GM23248 (cell line): ENCODE data around the gene GPALPP1. TPM values are rescaled to one million over a fixed set of nuclear protein-coding genes. Genes with fewer than 3 reads are reported as not detected.

Experiments used
- DNase-seq: peaks from one replicate; pipeline ENCODE4 v3.0.0-alpha.2; 2015
- H2AFZ ChIP-seq: fragments of 200-600 bp; sonication (generic); 2 replicates; pipeline ENCODE4 v1.6.1; 2016; ENCODE audit warnings: antibody characterized with exemption
- H3F3A ChIP-seq: fragments of 200-600 bp; sonication (generic); 2 replicates; pipeline ENCODE4 v1.6.1; 2016; ENCODE audit warnings: mild to moderate bottlenecking, antibody characterized with exemption, mixed run types; ENCODE audit not compliant: insufficient read depth
- H3K27ac ChIP-seq: fragments of 200-600 bp; sonication (generic); 2 replicates; pipeline ENCODE4 v1.5.1; 2016; ENCODE audit warnings: mild to moderate bottlenecking
- H3K27me3 ChIP-seq: fragments of 200-600 bp; sonication (generic); replicated peaks from 2 replicates; pipeline ENCODE4 v1.6.1; 2016; ENCODE audit warnings: mild to moderate bottlenecking; ENCODE audit not compliant: insufficient read depth
- H3K36me3 ChIP-seq: fragments of 200-600 bp; sonication (generic); 2 replicates; pipeline ENCODE4 v1.6.1; 2016; ENCODE audit warnings: low read depth, mild to moderate bottlenecking
- H3K4me1 ChIP-seq: fragments of 200-600 bp; sonication (generic); 2 replicates; pipeline ENCODE4 v1.6.1; 2016; ENCODE audit warnings: mild to moderate bottlenecking; ENCODE audit not compliant: insufficient read depth
- H3K4me2 ChIP-seq: fragments of 200-600 bp; sonication (generic); one replicate; pipeline ENCODE4 v1.6.1; 2016; ENCODE audit warnings: mild to moderate bottlenecking; ENCODE audit not compliant: unreplicated experiment
- H3K4me3 ChIP-seq: fragments of 200-600 bp; sonication (generic); 2 replicates; pipeline ENCODE4 v1.5.1; 2016; ENCODE audit warnings: mild to moderate bottlenecking
- H3K79me2 ChIP-seq: fragments of 200-600 bp; sonication (generic); 2 replicates; pipeline ENCODE4 v1.6.1; 2016; ENCODE audit warnings: mild to moderate bottlenecking; ENCODE audit not compliant: insufficient read depth
- H3K9ac ChIP-seq: fragments of 200-600 bp; sonication (generic); 2 replicates; pipeline ENCODE4 v1.6.1; 2016; ENCODE audit warnings: mild to moderate bottlenecking
- H3K9me2 ChIP-seq: fragments of 200-600 bp; sonication (generic); 2 replicates; pipeline ENCODE4 v1.6.1; 2016; ENCODE audit warnings: mixed run types, mild to moderate bottlenecking, moderate library complexity; ENCODE audit not compliant: insufficient read depth
- H3K9me3 ChIP-seq: fragments of 200-600 bp; sonication (generic); one replicate; pipeline ENCODE4 v1.6.1; 2017; ENCODE audit warnings: low read depth
- H4K20me1 ChIP-seq: fragments of 200-600 bp; sonication (generic); 2 replicates; pipeline ENCODE4 v1.6.0; 2016; ENCODE audit not compliant: insufficient read depth
- EZH2 ChIP-seq: fragments of 200-600 bp; sonication (generic); IDR thresholded peaks from 2 replicates; pipeline ENCODE4 v1.6.1; 2018; ENCODE audit warnings: antibody characterized with exemption, mild to moderate bottlenecking; ENCODE audit not compliant: insufficient read depth, poor library complexity, severe bottlenecking
- EZH2phosphoT487 ChIP-seq: fragments of 200-600 bp; sonication (generic); IDR thresholded peaks from 2 replicates; pipeline ENCODE4 v1.6.1; 2018; ENCODE audit warnings: antibody characterized with exemption, moderate library complexity, mild to moderate bottlenecking, low read depth; ENCODE audit not compliant: insufficient read depth
- WGBS, 2 experiments: methylation state at CpG; one replicate each; pipeline ENCODE4 v1.1.6; 2015 to 2017; ENCODE audit warnings: low lambda C conversion rate in 2 of 2, low coverage in 1 of 2; ENCODE audit errors: missing lambda C conversion rate in 2 of 2; 5-methylcytosine and 5-hydroxymethylcytosine counted together
- in situ Hi-C: fragments of 300-500 bp; cut with MboI; formaldehyde crosslinking; loops from 2 replicates; pipeline ENCODE4 v1.15.0; 2020
- polyA plus RNA-seq: library from polyadenylated mRNA; unstranded; fragments of >200 nt; fragmentation: Nextera tagmentation; extraction: Ambion mirVana; gene quantifications from 2 replicates; pipeline ENCODE4 v1.2.1, GENCODE V29; 2016
- total RNA-seq: library from RNA; depleted of rRNA; stranded (reverse); fragments of >200 nt; shearing (Covaris generic); gene quantifications from 2 replicates; pipeline ENCODE4 v1.2.3, GENCODE V29; 2014

Gene GPALPP1
- total and polyA plus RNA-seq, 2 experiments from 2014 or later: 21.2 to 22.8 TPM

DNA sequence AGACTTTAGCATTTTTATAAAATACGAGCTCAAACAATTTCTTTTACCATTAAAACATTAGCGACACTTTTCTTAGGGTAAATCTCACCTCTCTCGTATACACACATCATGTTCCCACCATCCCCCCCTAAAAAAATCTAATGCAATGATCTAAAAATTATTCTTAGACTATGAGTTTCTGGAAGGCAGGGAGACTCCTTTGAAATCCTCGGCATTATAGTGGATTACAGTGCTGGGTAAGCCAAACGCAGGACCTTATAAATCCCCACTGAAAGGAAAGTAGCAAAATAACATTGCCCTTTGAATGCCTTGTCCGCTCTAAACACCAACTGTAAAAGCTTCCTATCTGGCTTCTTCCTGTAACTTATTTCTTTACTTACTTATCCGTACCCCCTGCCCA is 35.1 kb upstream of the GPALPP1 start:
- DNase-seq: no peak
- 98 to 99% methylated on average over 7 of the region's 7 CpGs for WGBS, 2 experiments
- no peak overlapping the region for H3K4me2 ChIP-seq
- no peak overlapping the region for H2AFZ ChIP-seq
- no peak overlapping the region for H3K4me3 ChIP-seq
- TF ChIP-seq EZH2phosphoT487 (no peak), EZH2 (no peak)
- no peaks in the 10 kb centered on the region for H3K9me3 ChIP-seq
- H3K36me3 ChIP-seq: no peaks in the 10 kb centered on the region; the same call in 1 of the 2 replicates
- H3K9me2 ChIP-seq: no peaks in the 10 kb centered on the region
- peaks cover 15% of the 10 kb centered on the region for H3K4me1 ChIP-seq
- no peaks in the 10 kb centered on the region for H4K20me1 ChIP-seq
- no peaks in the 10 kb centered on the region for H3K79me2 ChIP-seq
- in situ Hi-C loops: loop anchor here (25.0 kb wide), 1 partner anchor 1042 kb away; no protein-coding TSS in a partner anchor
- H3F3A ChIP-seq: 0 out of 2 replicates have a peak, but pooled peaks cover 3% of the 10 kb centered on the region
- H3K27me3 ChIP-seq: no peaks in the 10 kb centered on the region
- H3K27ac ChIP-seq: no peak overlapping the region
- H3K9ac ChIP-seq: no peak overlapping the region

- 97 to 100% methylated on average over 3 of the region's 3 CpGs for WGBS, 2 experiments
- no peaks in the 10 kb centered on the region for H3K79me2 ChIP-seq
- H3K9ac ChIP-seq: no peak overlapping the region
- H3K27me3 ChIP-seq: no peaks in the 10 kb centered on the region
- TF ChIP-seq EZH2 (no peak), EZH2phosphoT487 (no peak)
- H3K4me1 ChIP-seq: peaks cover 14% of the 10 kb centered on the region
- in situ Hi-C loops: loop anchor here (25.0 kb wide), 1 partner anchor 1043 kb away; no protein-coding TSS in a partner anchor
- no peaks in the 10 kb centered on the region for H3K9me2 ChIP-seq
- no peaks in the 10 kb centered on the region for H4K20me1 ChIP-seq
- H3K36me3 ChIP-seq: no peaks in the 10 kb centered on the region; the same call in 1 of the 2 replicates
- H3K4me2 ChIP-seq: no peak overlapping the region
- 0 out of 2 replicates have a peak, but pooled peaks cover 3% of the 10 kb centered on the region for H3F3A ChIP-seq
- no peak overlapping the region for H3K27ac ChIP-seq
- H2AFZ ChIP-seq: no peak overlapping the region
- no peaks in the 10 kb centered on the region for H3K9me3 ChIP-seq
- no peak for DNase-seq
- no peak overlapping the region for H3K4me3 ChIP-seq
Measured at GRCh38 chr13:44955406-44955805, 33.9 kb upstream of the GPALPP1 start.

- Histone ChIP-seq H3K9me2 (no peaks in the 10 kb centered on the region), H3K4me2 (no peak overlapping the region), H3K9me3 (no peaks in the 10 kb centered on the region), H3K36me3 (peaks cover 31% of the 10 kb centered on the region), H3K9ac (no peak overlapping the region), H3K79me2 (no peaks in the 10 kb centered on the region), H3K4me1 (no peaks in the 10 kb centered on the region), H3K27ac (no peak overlapping the region), H3F3A (no peaks in the 10 kb centered on the region), H3K27me3 (no peaks in the 10 kb centered on the region), H3K4me3 (no peak overlapping the region), H4K20me1 (no peaks in the 10 kb centered on the region), H2AFZ (no peak overlapping the region)
- TF ChIP-seq EZH2 (no peak), EZH2phosphoT487 (no peak)
- in situ Hi-C loops: loop anchor here (25.0 kb wide), 1 partner anchor 1050 kb away; no protein-coding TSS in a partner anchor
- 96% methylated on average over 2 of the region's 2 CpGs for WGBS, 2 experiments
- DNase-seq: no peak
Measured at GRCh38 chr13:44961997-44962396, 27.3 kb upstream of the GPALPP1 start.

DNA sequence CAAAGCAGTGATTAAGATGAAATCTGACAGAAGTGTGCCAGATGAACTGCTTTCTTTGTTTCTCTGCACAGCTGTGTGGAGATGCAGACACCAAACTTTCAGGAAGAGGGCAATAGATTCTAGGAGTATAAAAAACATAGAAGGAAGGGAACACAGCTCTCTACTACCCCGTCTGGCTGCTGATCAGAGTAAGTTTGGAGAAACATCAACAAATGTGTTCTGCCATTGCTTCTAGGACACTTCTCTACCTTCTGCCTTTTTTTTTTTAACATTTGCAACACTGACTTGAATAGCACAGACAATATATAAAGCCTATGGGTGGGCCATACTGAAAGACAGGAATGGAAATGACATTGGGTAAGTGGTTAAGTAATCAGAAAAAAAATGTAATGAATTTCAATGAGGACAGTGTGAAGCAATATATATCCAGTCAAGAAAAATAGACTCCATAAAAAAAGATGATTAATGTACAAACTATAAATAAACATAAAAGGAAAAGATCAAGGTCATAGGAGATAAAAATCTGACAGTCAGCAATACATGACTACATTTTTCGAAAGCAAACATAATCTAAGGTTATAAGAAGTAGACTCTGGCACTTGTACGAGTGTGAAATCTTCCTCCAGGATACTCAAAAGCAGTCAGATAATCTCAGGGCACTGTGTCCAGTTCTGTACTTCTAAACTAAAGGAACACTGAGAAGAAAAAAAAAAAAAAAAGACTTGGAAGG is 21.5 kb upstream of the GPALPP1 start:
- H3K4me2 ChIP-seq: no peak overlapping the region
- DNase-seq: peak; percentile 33
- no peaks in the 10 kb centered on the region for H3K9me2 ChIP-seq
- WGBS, 2 experiments: 88 to 89% methylated on average over 3 of the region's 3 CpGs
- H4K20me1 ChIP-seq: no peaks in the 10 kb centered on the region
- H3K4me1 ChIP-seq: peaks cover 13% of the 10 kb centered on the region
- peaks cover 15% of the 10 kb centered on the region for H3K36me3 ChIP-seq
- TF ChIP-seq EZH2phosphoT487 (no peak), EZH2 (no peak)
- H3K27ac ChIP-seq: no peak overlapping the region
- no peaks in the 10 kb centered on the region for H3K27me3 ChIP-seq
- no peak overlapping the region for H2AFZ ChIP-seq
- in situ Hi-C loops: loop anchor here (25.0 kb wide), 1 partner anchor 1056 kb away; no protein-coding TSS in a partner anchor
- H3K9ac ChIP-seq: no peak overlapping the region
- H3F3A ChIP-seq: peaks cover 18% of the 10 kb centered on the region; the same call in 1 of the 2 replicates
- H3K9me3 ChIP-seq: no peaks in the 10 kb centered on the region
- H3K79me2 ChIP-seq: no peaks in the 10 kb centered on the region; the same call in 1 of the 2 replicates
- H3K4me3 ChIP-seq: no peak overlapping the region
